SH-SY5Y (cell line): ENCODE data around the gene GOLGB1.

Experiments
- GATA2 ChIP-seq: IDR thresholded peaks from 2 replicates; pipeline ENCODE4 v1.6.1; 2011; ENCODE audit warnings: mild to moderate bottlenecking, low read depth, low read length
- GATA3 ChIP-seq: IDR thresholded peaks from 2 replicates; pipeline ENCODE4 v1.6.1; 2011; ENCODE audit warnings: low read depth, mild to moderate bottlenecking, low read length, moderate library complexity

GRCh38 chr3:121659586-121659985 is 90.0 kb downstream of the GOLGB1 start:
- TF ChIP-seq GATA2, result no peak
- TF ChIP-seq GATA3, result no peak
